GM12878 (cell line): ENCODE data around the gene SDS. TPM values are rescaled to one million over a fixed set of nuclear protein-coding genes. Genes with fewer than 3 reads are reported as not detected.

Experiments used
- ATAC-seq: fragments of 200-7000 bp; cut with Tn5 transposase; 3 replicates; pipeline ENCODE4 v1.9.1; 2020; ENCODE audit warnings: mild to moderate bottlenecking, moderate library complexity
- BruUV-seq: library from RNA; stranded (reverse); fragments of 400-500 nt; replicated peaks from 2 replicates; lab custom pipeline; 2021; lab: Mats Ljungman, UMichigan
- CTCF ChIA-PET: fragments of 300-600 bp; sonication (Branson Sonifier 250); formaldehyde crosslinking; extraction: SDS; loops from one replicate; lab custom pipeline; 2021; ENCODE audit warnings: inconsistent platforms; lab: Yijun Ruan, JAX
- POLR2A ChIA-PET: fragments of 350-600 bp; formaldehyde crosslinking; extraction: SDS; loops from one replicate; lab custom pipeline; 2021; ENCODE audit warnings: inconsistent platforms; lab: Charles Lee
- RAD21 ChIA-PET: fragments of 300-600 bp; sonication (Branson Sonifier 250); formaldehyde crosslinking; loops from one replicate; lab custom pipeline; 2023; ENCODE audit warnings: antibody characterized with exemption; ENCODE audit not compliant: unreplicated experiment; lab: Charles Lee
- SMC1A ChIA-PET: fragments of 300-600 bp; sonication (Branson Sonifier 250); formaldehyde crosslinking; loops from one replicate; lab custom pipeline; 2023; ENCODE audit not compliant: unreplicated experiment, uncharacterized antibody; lab: Charles Lee
- DNase-seq: peaks from one replicate; pipeline ENCODE4 v3.0.0-alpha.2; 2011; ENCODE audit warnings: low read depth, low spot score
- FAIRE-seq: peaks from 3 replicates; lab custom pipeline; 2011; peaks lifted over from hg19 to GRCh38; lab: Jason Lieb, UNC
- H2AFZ ChIP-seq: 2 replicates; pipeline ENCODE4 v1.6.0; 2011; ENCODE audit warnings: low read depth, low read length, control low read depth; ENCODE audit not compliant: control insufficient read depth
- H3K27ac ChIP-seq: 2 replicates; pipeline ENCODE4 v1.5.1; 2011; ENCODE audit warnings: control low read depth; ENCODE audit not compliant: control insufficient read depth, insufficient read depth
- H3K27me3 ChIP-seq, 2 experiments: replicated peaks in 1 of 2; 2 replicates each; pipeline versions ENCODE4 v1.6.0 to v1.6.1; 2011; ENCODE audit warnings: low read length in 1 of 2; ENCODE audit not compliant: control insufficient read depth in 2 of 2, insufficient read depth in 2 of 2
- H3K36me3 ChIP-seq, 2 experiments: 2 replicates each; pipeline ENCODE4 v1.5.1; 2011; ENCODE audit warnings: low read length in 1 of 2; ENCODE audit not compliant: control insufficient read depth in 2 of 2, insufficient read depth in 2 of 2
- H3K4me1 ChIP-seq: 2 replicates; pipeline ENCODE4 v1.6.1; 2011; ENCODE audit warnings: mild to moderate bottlenecking, low read length, moderate library complexity, mixed read lengths; ENCODE audit not compliant: control insufficient read depth, insufficient read depth
- H3K4me2 ChIP-seq: 2 replicates; pipeline ENCODE4 v1.6.0; 2011; ENCODE audit warnings: control low read depth; ENCODE audit not compliant: control insufficient read depth, insufficient read depth
- H3K4me3 ChIP-seq: fragments of 200-600 bp; sonication (generic); 2 replicates; pipeline ENCODE4 v1.5.1; 2016
- H3K79me2 ChIP-seq: 2 replicates; pipeline ENCODE4 v1.6.0; 2011; ENCODE audit warnings: low read length; ENCODE audit not compliant: control insufficient read depth, insufficient read depth
- H3K9ac ChIP-seq: 2 replicates; pipeline ENCODE4 v1.8.0; 2011; ENCODE audit warnings: low read length, control low read depth, mixed read lengths; ENCODE audit not compliant: control insufficient read depth, insufficient read depth
- H3K9me3 ChIP-seq: replicated peaks from 3 replicates; pipeline ENCODE4 v1.5.1; 2011; ENCODE audit warnings: mild to moderate bottlenecking, low read length; ENCODE audit not compliant: control insufficient read depth, insufficient read depth
- H4K20me1 ChIP-seq: 2 replicates; pipeline ENCODE4 v1.6.0; 2011; ENCODE audit not compliant: control insufficient read depth, insufficient read depth
- ATF7 ChIP-seq: fragments of 450-650 bp; IDR thresholded peaks from 2 replicates; pipeline ENCODE4 v1.6.1; 2016; ENCODE audit warnings: low read depth, mild to moderate bottlenecking
- CEBPB ChIP-seq, 2 experiments: fragments of 150-350 bp in 1 of 2; IDR thresholded peaks; 2 replicates each; pipeline ENCODE4 v1.6.1; 2012 to 2014; ENCODE audit warnings: low read depth in 2 of 2, low read length in 2 of 2, borderline replicate concordance in 1 of 2, inconsistent platforms in 1 of 2
- NKRF ChIP-seq: fragments of 450-650 bp; conservative IDR thresholded peaks from 2 replicates; pipeline ENCODE4 v1.6.1; 2017; ENCODE audit warnings: mild to moderate bottlenecking, moderate library complexity
- PAX5 ChIP-seq: IDR thresholded peaks from 2 replicates; pipeline ENCODE4 v1.6.1; 2011; ENCODE audit warnings: low read depth, low read length, borderline replicate concordance
- RBBP5 ChIP-seq: fragments of 200-600 bp; sonication (generic); conservative IDR thresholded peaks from 2 replicates; pipeline ENCODE4 v1.6.1; 2016
- SPI1 ChIP-seq: IDR thresholded peaks from 2 replicates; pipeline ENCODE4 v1.6.1; 2011; ENCODE audit warnings: low read depth, mild to moderate bottlenecking, low read length, moderate library complexity, borderline replicate concordance; ENCODE audit not compliant: insufficient read depth
- TBL1XR1 ChIP-seq: IDR thresholded peaks from 2 replicates; pipeline ENCODE4 v1.6.1; 2012; ENCODE audit warnings: low read depth, low read length, improper control_type of control experiment
- TCF12 ChIP-seq: IDR thresholded peaks from 2 replicates; pipeline ENCODE4 v1.6.1; 2011; ENCODE audit warnings: low read depth, mild to moderate bottlenecking, low read length
- TCF7 ChIP-seq: IDR thresholded peaks from 2 replicates; pipeline ENCODE4 v1.6.1; 2014; ENCODE audit warnings: antibody characterized with exemption, borderline replicate concordance
- USF1 ChIP-seq: IDR thresholded peaks from 2 replicates; pipeline ENCODE4 v1.6.1; 2011; ENCODE audit warnings: borderline replicate concordance, low read depth, mild to moderate bottlenecking, moderate library complexity, mixed read lengths, low read length; ENCODE audit not compliant: insufficient read depth; ENCODE audit errors: extremely low read length
- USF2 ChIP-seq: IDR thresholded peaks from 2 replicates; pipeline ENCODE4 v1.6.1; 2011; ENCODE audit warnings: low read depth, low read length, improper control_type of control experiment, borderline replicate concordance
- ZBTB11 ChIP-seq: fragments of 450-650 bp; formaldehyde crosslinking; IDR thresholded peaks from 2 replicates; pipeline ENCODE4 v1.5.0; 2022; ENCODE audit warnings: mild to moderate bottlenecking, missing genetic modification characterization
- ZNF687 ChIP-seq: fragments of 450-650 bp; IDR thresholded peaks from 2 replicates; pipeline ENCODE4 v1.6.1; 2017; ENCODE audit warnings: mild to moderate bottlenecking, moderate library complexity
- WGBS: methylation state at CpG from one replicate; pipeline ENCODE4 v1.1.6; 2016; ENCODE audit warnings: low lambda C conversion rate; ENCODE audit not compliant: insufficient replicate concordance, insufficient coverage; ENCODE audit errors: missing lambda C conversion rate; 5-methylcytosine and 5-hydroxymethylcytosine counted together
- in situ Hi-C: fragments of 300-500 bp; cut with MboI; formaldehyde crosslinking; loops from 9 replicates; pipeline ENCODE4 v1.14.3; 2018; ENCODE audit warnings: mixed read lengths
- intact Hi-C: fragments of 100-400 bp; cut with micrococcal nuclease; formaldehyde crosslinking; loops from one replicate; pipeline ENCODE4 v1.14.2; 2022; ENCODE audit not compliant: unreplicated experiment
- polyA plus RNA-seq, 11 experiments: library from polyadenylated mRNA; depleted of rRNA in 4 of 11; unstranded in 6 of 11; stranded (reverse) in 5 of 11; fragments of >200 nt; fragmentation: Nextera tagmentation in 4 of 11; fragmentation: Illumina TruSeq in 1 of 11; extraction: Ambion mirVana in 4 of 11; extraction: Trizol in 1 of 11; gene quantifications; 1 replicate in 1 of 11; 2 replicates in 10 of 11; pipeline versions ENCODE4 v1.2.1 to v1.2.3, GENCODE V29; 2011 to 2016; ENCODE audit warnings: inconsistent platforms in 2 of 11, missing spikeins in 2 of 11, low read depth in 1 of 11
- total RNA-seq, 4 experiments: library from RNA; depleted of rRNA in 3 of 4; stranded (reverse); fragments of >200 nt in 3 of 4; fragmentation: Illumina TruSeq in 1 of 4; extraction: Trizol in 1 of 4; gene quantifications; 2 replicates each; pipeline versions ENCODE4 v1.2.1 to v1.2.3, GENCODE V29; 2013 to 2021

SDS gene
- total and polyA plus RNA-seq, 10 of the 15 experiments (the other 5 are each of a cell fraction or from before 2014, with no cell fraction given), result 0.18 TPM; not detected in 9

- FAIRE-seq, result no peak
- ChIA-PET RAD21 (no interaction called here), POLR2A (no interaction called here), SMC1A (interaction anchor here (1.0 kb wide), 1 partner anchor 10 kb away, joined by 3 read pairs; the partner anchor contains the start of gene SLC8B1), CTCF (no interaction called here)
- H3K9me3 ChIP-seq, result no peaks in the 10 kb centered on the region
- no TSS peak for BruUV-seq
- ATAC-seq, result no peak
- no peak for DNase-seq
- no peak overlapping the region for H3K4me3 ChIP-seq
- no peaks in the 10 kb centered on the region for H4K20me1 ChIP-seq
- no peak overlapping the region for H3K4me2 ChIP-seq
- H3K79me2 ChIP-seq, result no peaks in the 10 kb centered on the region
- WGBS, result 90% methylated on average over 6 of the region's 6 CpGs
- no peaks in the 10 kb centered on the region for H3K36me3 ChIP-seq
- no peaks in the 10 kb centered on the region; a peak in 2 of 4 replicates for H3K27me3 ChIP-seq
- H3K27ac ChIP-seq, result no peak overlapping the region
- in situ Hi-C loops, result no loop called here
- intact Hi-C loops, result no loop called here
- no peak overlapping the region for H2AFZ ChIP-seq
- no peak overlapping the region for H3K9ac ChIP-seq
- H3K4me1 ChIP-seq, result no peaks in the 10 kb centered on the region; the same call in 1 of the 2 replicates
- TF ChIP-seq USF2 (no peak), TCF12 (no peak), CEBPB (IDR thresholded peaks at IDR 0.05; ENCODE audit: borderline replicate concordance in 1 of 2, low read depth in 2 of 2, low read length in 2 of 2) (no peak), RBBP5 (no peak), TCF7 (no peak), USF1 (no peak), ATF7 (no peak), ZBTB11 (CRISPR knock-in tag) (no peak), ZNF687 (no peak), PAX5 (no peak), NKRF (no peak), TBL1XR1 (no peak), SPI1 (no peak)
These were observed 58.4 kb downstream of the SDS start for GRCh38 chr12:113345318-113345717.
